Fibroblast of skin of scalp (primary cell): ENCODE data around the gene SDF4.

Experiments
- DNase-seq: peaks from one replicate; pipeline ENCODE4 v3.0.0-alpha.2; 2013

SDF4 gene

GRCh38 chr1:1226566-1227362, 5.0 kb downstream of the SDF4 start:
- DNase-seq: no peak

- no peak for DNase-seq
Measured at GRCh38 chr1:1225913-1226312, 5.9 kb downstream of the SDF4 start.

- no peak for DNase-seq
Measured at GRCh38 chr1:1225238-1225845, 6.5 kb downstream of the SDF4 start.

- no peak for DNase-seq
Measured at GRCh38 chr1:1223891-1224290, 7.9 kb downstream of the SDF4 start.

- DNase-seq: no peak
Measured at GRCh38 chr1:1223321-1223720, 8.5 kb downstream of the SDF4 start.

GRCh38 chr1:1222575-1223225, 9.1 kb downstream of the SDF4 start:
- DNase-seq: no peak

GRCh38 chr1:1221887-1222574, 9.8 kb downstream of the SDF4 start:
- DNase-seq: no peak

- no peak for DNase-seq
Measured at GRCh38 chr1:1220197-1220596, 11.6 kb downstream of the SDF4 start.

- no peak for DNase-seq
Measured at GRCh38 chr1:1219341-1219740, 12.5 kb downstream of the SDF4 start.

- no peak for DNase-seq
Measured at GRCh38 chr1:1218524-1219200, 13.1 kb downstream of the SDF4 start.

- DNase-seq: no peak
Measured at GRCh38 chr1:1217621-1218523, 13.9 kb downstream of the SDF4 start.

GRCh38 chr1:1216770-1217620, 14.8 kb downstream of the SDF4 start:
- no peak for DNase-seq

- no peak for DNase-seq
Measured at GRCh38 chr1:1215881-1216605, 15.8 kb downstream of the SDF4 start.

GRCh38 chr1:1215080-1215676, 16.6 kb downstream of the SDF4 start:
- DNase-seq: no peak

- DNase-seq: no peak
Measured at GRCh38 chr1:1213345-1214265, 18.2 kb downstream of the SDF4 start, which contains the start of gene TNFRSF4. TSS of gene TNFRSF4 (minus strand) at chr1:1214153. CDS start at chr1:1214127, 26 bp downstream.

- no peak for DNase-seq
Measured at GRCh38 chr1:1212780-1213344, 18.9 kb downstream of the SDF4 start.

- no peak for DNase-seq
Measured at GRCh38 chr1:1211541-1212441, 20.0 kb downstream of the SDF4 start.
